HL-60/S4 treated with retinoic acid at 250 ng/mL for 4 days and 3 days (cell line): ENCODE measurements around the gene NPVF.

ENCODE experiments used
- in situ Hi-C: fragments of 300-500 bp; cut with MboI; formaldehyde crosslinking; loops from 2 replicates; pipeline ENCODE4 v1.7.0; 2022; ENCODE audit warnings: low sequenced_read_pairs

NPVF gene

DNA sequence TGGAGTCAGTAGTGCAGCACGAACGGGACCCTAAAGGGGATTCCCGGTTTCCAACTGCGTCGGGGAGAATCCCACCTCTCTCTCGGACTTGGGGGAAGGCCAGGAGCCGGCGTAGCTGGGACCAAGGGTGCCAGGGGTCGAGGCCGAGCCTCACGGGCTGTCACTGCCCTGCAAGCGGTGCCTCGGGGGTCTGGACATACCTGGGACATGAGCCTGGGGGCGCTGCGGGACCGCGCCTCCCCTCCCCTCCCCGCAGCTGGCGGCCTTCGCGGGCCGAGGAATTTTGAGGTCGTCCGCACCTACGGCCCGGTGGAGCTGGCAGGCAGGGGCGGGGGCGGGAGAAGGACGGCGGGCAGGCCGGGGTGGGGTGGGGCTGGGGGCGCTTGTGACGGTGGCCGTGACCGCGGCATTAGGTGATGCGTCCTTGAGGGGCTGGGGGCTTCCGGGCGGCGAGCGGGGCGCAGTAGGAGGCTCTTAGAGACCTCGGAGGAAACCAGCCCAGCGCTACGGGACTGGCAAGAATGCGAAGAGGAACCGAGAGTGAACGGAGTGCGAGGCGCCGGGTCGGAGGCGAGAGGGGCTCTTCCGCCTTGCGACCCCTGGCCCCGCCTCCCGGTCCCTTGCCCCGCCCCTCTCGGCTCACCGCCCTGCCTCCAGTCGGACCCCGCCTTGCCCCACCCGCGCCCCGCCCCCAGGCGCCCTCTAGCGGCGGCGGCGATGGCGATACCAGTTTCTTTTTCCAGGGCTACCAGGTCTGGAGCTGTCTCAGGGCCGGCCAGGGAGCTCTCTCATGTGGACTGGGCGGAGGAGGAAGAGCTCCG, 48.3 kb downstream of the NPVF start:
- in situ Hi-C loops = no loop called here

GRCh38 chr7:25179325-25179724, 49.0 kb downstream of the NPVF start:
- in situ Hi-C loops = no loop called here
